Smooth muscle cell (in vitro differentiated cells): ENCODE results near the gene MALL. TPM values are rescaled to one million over a fixed set of nuclear protein-coding genes. Genes with fewer than 3 reads are reported as not detected.
"Not testable (repeated sequence)": the region's sequence is repeated elsewhere in the genome, so short reads cannot be mapped to it uniquely, and the experiment has no call there.

Source experiments
- DNase-seq: peaks from one replicate; lab custom pipeline; 2025; ENCODE audit not compliant: unreplicated experiment; lab: John Stamatoyannopoulos, UW
- H2AFZ ChIP-seq: fragments of 200-600 bp; sonication (generic); 2 replicates; pipeline ENCODE4 v1.6.0; 2016; ENCODE audit warnings: antibody characterized with exemption, low read depth, mild to moderate bottlenecking
- H3F3A ChIP-seq: fragments of 200-600 bp; sonication (generic); 2 replicates; pipeline ENCODE4 v1.6.0; 2017; ENCODE audit warnings: antibody characterized with exemption, low read depth
- H3K27ac ChIP-seq: fragments of 200-600 bp; sonication (generic); 2 replicates; pipeline ENCODE4 v1.5.1; 2016; ENCODE audit warnings: low read depth, mild to moderate bottlenecking
- H3K27me3 ChIP-seq: fragments of 200-600 bp; sonication (generic); 2 replicates; pipeline ENCODE4 v1.6.1; 2016; ENCODE audit warnings: low read depth, mild to moderate bottlenecking
- H3K36me3 ChIP-seq: fragments of 200-600 bp; sonication (generic); 2 replicates; pipeline ENCODE4 v1.5.1; 2016; ENCODE audit warnings: low read depth
- H3K4me1 ChIP-seq: fragments of 200-600 bp; sonication (generic); 2 replicates; pipeline ENCODE4 v1.5.1; 2016; ENCODE audit warnings: low read depth
- H3K4me2 ChIP-seq: fragments of 200-600 bp; sonication (generic); 2 replicates; pipeline ENCODE4 v1.6.0; 2016; ENCODE audit warnings: mild to moderate bottlenecking
- H3K4me3 ChIP-seq: fragments of 200-600 bp; sonication (generic); 2 replicates; pipeline ENCODE4 v1.5.1; 2016; ENCODE audit warnings: mild to moderate bottlenecking
- H3K79me2 ChIP-seq: fragments of 200-600 bp; sonication (generic); 2 replicates; pipeline ENCODE4 v1.6.0; 2016; ENCODE audit warnings: low read depth, mild to moderate bottlenecking
- H3K9ac ChIP-seq: fragments of 200-600 bp; sonication (generic); 2 replicates; pipeline ENCODE4 v1.6.0; 2016; ENCODE audit warnings: low read depth
- H3K9me3 ChIP-seq: fragments of 200-600 bp; sonication (generic); replicated peaks from 2 replicates; pipeline ENCODE4 v1.5.1; 2016; ENCODE audit warnings: low read depth
- H4K20me1 ChIP-seq: fragments of 200-600 bp; sonication (generic); 2 replicates; pipeline ENCODE4 v1.6.0; 2016; ENCODE audit warnings: low read depth
- WGBS: methylation state at CpG from one replicate; pipeline ENCODE4 v1.1.7; 2016; ENCODE audit warnings: low lambda C conversion rate; 5-methylcytosine and 5-hydroxymethylcytosine counted together
- microRNA-seq: library from miRNA; unstranded; fragments of <30 nt; microRNA quantifications from one replicate; pipeline ENCODE4, GENCODE V29; 2016; ENCODE audit warnings: borderline number of aligned reads
- polyA plus RNA-seq: library from polyadenylated mRNA; unstranded; fragments of >200 nt; fragmentation: Nextera tagmentation; extraction: Ambion mirVana; gene quantifications from 2 replicates; pipeline ENCODE4 v1.2.1, GENCODE V29; 2016
- small RNA-seq: library from RNA; depleted of rRNA; stranded (forward); fragments of <200 nt; gene quantifications from one replicate; pipeline ENCODE3, GENCODE V24; 2014
- total RNA-seq: library from RNA; depleted of rRNA; stranded (reverse); fragments of >200 nt; gene quantifications from 2 replicates; pipeline ENCODE4 v1.2.3, GENCODE V29; 2014

Gene MALL
- total and polyA plus RNA-seq, 2 experiments from 2014 or later: 3.4 to 4.4 TPM

GRCh38 chr2:110037336-110037735 is 78.3 kb downstream of the MALL start:
- not testable (repeated sequence) for H3K9me3 ChIP-seq

DNA sequence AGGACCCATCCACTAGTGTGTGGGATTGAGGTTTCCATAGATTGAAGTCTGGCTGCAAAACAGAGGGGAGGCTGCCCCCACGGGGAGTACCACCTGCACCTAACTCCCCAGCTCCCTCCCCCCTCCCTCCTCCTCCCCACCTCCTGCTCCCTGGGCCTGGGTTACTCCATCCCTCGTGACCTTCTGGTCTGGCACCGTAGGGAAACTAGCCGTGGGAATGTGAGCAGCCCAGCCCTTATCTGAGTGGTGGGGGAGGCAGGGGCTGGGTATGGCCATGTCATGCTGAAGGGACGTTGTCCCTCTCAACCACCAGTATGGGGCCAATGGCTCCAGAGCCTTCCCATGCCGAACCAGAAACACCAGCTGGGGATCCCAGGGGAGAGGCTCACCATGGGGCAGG is 80.2 kb downstream of the MALL start:
- H2AFZ ChIP-seq, H3K36me3 ChIP-seq, H4K20me1 ChIP-seq, H3K79me2 ChIP-seq, H3K4me1 ChIP-seq, H3K27ac ChIP-seq, H3K27me3 ChIP-seq, H3K4me3 ChIP-seq, H3K4me2 ChIP-seq, DNase-seq, H3K9ac ChIP-seq, H3K9me3 ChIP-seq, H3F3A ChIP-seq: not testable (repeated sequence)
- no CpG with 5 or more reads among the region's 6 CpGs for WGBS

More at GRCh38 chr2:110037336-110037735, 78.3 kb downstream of the MALL start:
- not testable (repeated sequence) for DNase-seq, H3K36me3 ChIP-seq, H3K4me1 ChIP-seq, H3F3A ChIP-seq, H3K9ac ChIP-seq, H3K4me3 ChIP-seq, H3K79me2 ChIP-seq, H3K4me2 ChIP-seq, H2AFZ ChIP-seq, H3K27ac ChIP-seq, H3K27me3 ChIP-seq, H4K20me1 ChIP-seq
- 100% methylated on average over 4 of the region's 9 CpGs for WGBS

GRCh38 chr2:110034935-110035334 is 80.7 kb downstream of the MALL start:
- WGBS: 89% methylated on average over 9 of the region's 10 CpGs

More at GRCh38 chr2:110034935-110035334, 80.7 kb downstream of the MALL start:
- H4K20me1 ChIP-seq, H3K36me3 ChIP-seq, H3K4me3 ChIP-seq, H3K9ac ChIP-seq, H3F3A ChIP-seq, DNase-seq, H3K79me2 ChIP-seq, H2AFZ ChIP-seq, H3K9me3 ChIP-seq, H3K4me2 ChIP-seq, H3K27me3 ChIP-seq, H3K27ac ChIP-seq, H3K4me1 ChIP-seq: not testable (repeated sequence)

Small RNA genes lying within 50 kb of the gene (microRNA-seq; reads per million reads assigned to microRNA genes)
- not detected for gene MIR4267
- not detected for gene MIR4436B1

Small RNA genes lying within 50 kb of the gene (small RNA-seq; reads per million reads assigned to genes)
- gene MIR4267 (not detected), gene MIR4436B1 (not detected)

Other genes with a start within 250 kb of the MALL start
- 3.5 and 7.7 TPM in 2 replicates for gene LIMS3, start 217.1 kb downstream of the MALL start, total RNA-seq
- gene LIMS3, start 217.1 kb downstream of the MALL start, polyA plus RNA-seq: 6.2 and 7.4 TPM in 2 replicates
- 5.4 and 7.0 TPM in 2 replicates for gene NPHP1, start 89.2 kb upstream of the MALL start, total RNA-seq
- 4.7 and 7.7 TPM in 2 replicates for gene NPHP1, start 89.2 kb upstream of the MALL start, polyA plus RNA-seq
- gene MTLN, start 96.7 kb upstream of the MALL start, total RNA-seq: 65.3 and 98.6 TPM in 2 replicates
- gene MTLN, start 96.7 kb upstream of the MALL start, polyA plus RNA-seq: 73.1 and 80.4 TPM in 2 replicates